Measurements from ENCODE around the gene TMEM17. TPM values are rescaled to one million over a fixed set of nuclear protein-coding genes. Genes with fewer than 3 reads are reported as not detected.

Gene TMEM17
- total RNA-seq, 1 donor from 2014 or later = 4.9 TPM

DNA sequence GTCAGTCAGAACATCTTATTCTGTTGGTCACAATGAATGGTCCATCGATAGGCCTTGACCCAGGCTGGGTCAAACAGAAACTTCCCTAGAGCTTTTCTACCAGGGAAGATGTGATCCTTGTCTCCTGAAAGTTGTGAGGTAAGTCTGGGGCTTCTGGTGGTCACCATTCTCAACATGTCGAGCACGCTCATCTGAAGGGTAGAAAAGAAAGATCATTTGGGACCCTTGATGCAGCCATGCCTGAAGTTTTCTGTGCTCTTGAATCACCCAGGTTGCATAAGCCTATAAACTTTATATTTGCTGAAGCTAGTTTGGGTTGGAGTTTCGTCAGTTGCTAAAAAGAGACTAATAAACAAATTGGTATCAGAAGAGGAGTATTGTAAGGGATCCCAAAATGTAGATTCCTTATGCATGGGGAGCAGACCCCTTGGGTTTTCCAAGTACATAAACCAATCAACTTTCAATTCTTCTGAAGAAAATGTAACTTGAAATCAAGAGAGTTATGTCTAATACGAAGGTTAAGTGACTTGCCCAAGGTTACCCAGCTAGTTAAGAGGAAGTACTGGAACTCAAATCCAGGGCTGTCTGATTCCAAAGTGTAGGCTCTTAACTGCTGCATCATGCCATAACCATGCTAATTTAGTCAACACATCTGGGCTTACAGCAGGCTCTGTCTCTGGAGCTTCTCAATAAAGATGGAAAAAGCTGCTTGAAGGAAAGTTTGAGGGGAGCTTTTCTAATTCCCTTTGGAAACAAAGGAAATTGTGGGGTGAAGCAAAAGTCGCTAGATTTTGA lies 23.2 kb downstream of the TMEM17 start:
- TF ChIP-seq, protein P1, sequence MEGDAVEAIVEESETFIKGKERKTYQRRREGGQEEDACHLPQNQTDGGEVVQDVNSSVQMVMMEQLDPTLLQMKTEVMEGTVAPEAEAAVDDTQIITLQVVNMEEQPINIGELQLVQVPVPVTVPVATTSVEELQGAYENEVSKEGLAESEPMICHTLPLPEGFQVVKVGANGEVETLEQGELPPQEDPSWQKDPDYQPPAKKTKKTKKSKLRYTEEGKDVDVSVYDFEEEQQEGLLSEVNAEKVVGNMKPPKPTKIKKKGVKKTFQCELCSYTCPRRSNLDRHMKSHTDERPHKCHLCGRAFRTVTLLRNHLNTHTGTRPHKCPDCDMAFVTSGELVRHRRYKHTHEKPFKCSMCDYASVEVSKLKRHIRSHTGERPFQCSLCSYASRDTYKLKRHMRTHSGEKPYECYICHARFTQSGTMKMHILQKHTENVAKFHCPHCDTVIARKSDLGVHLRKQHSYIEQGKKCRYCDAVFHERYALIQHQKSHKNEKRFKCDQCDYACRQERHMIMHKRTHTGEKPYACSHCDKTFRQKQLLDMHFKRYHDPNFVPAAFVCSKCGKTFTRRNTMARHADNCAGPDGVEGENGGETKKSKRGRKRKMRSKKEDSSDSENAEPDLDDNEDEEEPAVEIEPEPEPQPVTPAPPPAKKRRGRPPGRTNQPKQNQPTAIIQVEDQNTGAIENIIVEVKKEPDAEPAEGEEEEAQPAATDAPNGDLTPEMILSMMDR (IDR thresholded peaks at IDR 0.05; ENCODE audit: insufficient read depth, low read length, poor library complexity, severe bottlenecking) = no peak
- Histone ChIP-seq H3K4me3 (ENCODE audit: low read depth, low read length) (no peak overlapping the region), H3K27me3 (ENCODE audit: control insufficient read depth, insufficient read depth, low read length) (no peaks in the 10 kb centered on the region), H3K36me3 (ENCODE audit: control insufficient read depth, insufficient read depth, low read length) (no peaks in the 10 kb centered on the region)
- no peak for DNase-seq (ENCODE audit: low read depth)

DNA sequence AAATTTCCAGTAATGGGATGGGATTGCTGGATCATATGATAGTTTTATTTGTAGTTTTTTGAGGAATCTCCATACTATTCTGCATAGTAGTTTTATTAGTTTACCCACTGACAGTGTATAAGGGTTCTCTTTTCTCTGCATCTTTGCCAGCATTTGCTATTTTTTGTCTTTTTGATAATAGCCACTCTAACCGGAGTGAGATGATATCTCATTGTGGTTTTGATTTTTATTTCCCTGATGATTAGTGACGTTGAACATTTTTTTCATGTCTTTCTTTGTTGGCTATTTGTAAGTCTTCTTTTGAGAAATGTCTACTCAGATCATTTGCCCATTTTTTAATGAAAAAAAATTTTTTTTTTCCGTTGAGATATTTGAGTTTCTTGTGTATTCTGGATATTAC lies 26.1 kb downstream of the TMEM17 start:
- no peaks in the 10 kb centered on the region for H3K36me3 ChIP-seq (ENCODE audit: control insufficient read depth, insufficient read depth, low read length)
- TF ChIP-seq, protein P1 (IDR thresholded peaks at IDR 0.05; ENCODE audit: insufficient read depth, low read length, poor library complexity, severe bottlenecking) = no peak
- no peak for DNase-seq (ENCODE audit: low read depth)

DNA sequence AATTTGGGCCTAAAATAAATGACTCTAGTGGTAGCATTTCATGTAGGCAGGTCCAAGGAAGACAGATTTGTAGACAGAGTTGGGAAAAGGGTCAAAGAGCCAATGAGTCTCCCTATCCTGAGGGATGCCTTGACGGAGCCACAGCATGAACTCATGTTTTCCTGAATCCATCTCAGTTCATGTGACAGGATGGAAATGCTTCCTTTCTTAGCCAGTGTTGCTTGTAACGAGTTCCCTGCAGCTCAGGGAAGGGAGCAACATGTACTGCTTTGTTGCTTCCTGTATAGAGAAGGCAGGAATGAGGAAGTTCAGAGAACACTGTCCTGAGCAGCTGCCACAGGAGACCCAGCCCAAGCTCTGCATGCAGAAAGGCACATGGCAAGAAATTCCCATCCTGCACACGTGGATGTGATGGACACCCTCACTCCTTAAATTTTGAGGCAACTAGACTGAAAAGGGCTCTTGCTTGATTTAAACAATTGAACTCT lies 27.9 kb downstream of the TMEM17 start:
- TF ChIP-seq, protein P1 (IDR thresholded peaks at IDR 0.05; ENCODE audit: insufficient read depth, low read length, poor library complexity, severe bottlenecking) = no peak
- no peak for DNase-seq (ENCODE audit: low read depth)

More for the DNA sequence above, 26.1 kb downstream of the TMEM17 start:
- no peak overlapping the region for H3K4me3 ChIP-seq (ENCODE audit: low read depth, low read length)
- no peaks in the 10 kb centered on the region for H3K27me3 ChIP-seq (ENCODE audit: control insufficient read depth, insufficient read depth, low read length)

DNA sequence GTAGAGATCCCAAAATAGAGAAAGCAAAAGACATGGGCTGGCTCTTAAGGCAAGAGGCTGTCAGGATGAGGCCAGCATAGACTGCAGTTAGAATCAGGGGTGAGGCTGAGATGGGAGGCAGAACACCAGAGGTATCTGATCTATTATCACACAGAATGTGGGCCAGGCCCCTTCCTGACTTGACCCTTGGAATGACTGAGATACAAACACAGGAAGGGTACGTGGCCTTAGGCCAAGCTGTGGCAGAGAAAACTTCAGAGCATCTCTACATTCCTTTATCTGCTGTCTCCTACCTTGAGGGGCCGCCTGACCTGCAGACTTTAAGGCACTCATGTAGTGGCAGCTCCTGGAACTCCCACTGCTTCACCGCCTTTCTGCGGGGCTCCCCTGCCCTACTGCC lies 28.4 kb downstream of the TMEM17 start:
- Histone ChIP-seq H3K36me3 (ENCODE audit: control insufficient read depth, insufficient read depth, low read length) (no peaks in the 10 kb centered on the region), H3K27me3 (ENCODE audit: control insufficient read depth, insufficient read depth, low read length) (no peaks in the 10 kb centered on the region), H3K4me3 (ENCODE audit: low read depth, low read length) (no peak overlapping the region)
- TF ChIP-seq, protein P1 (IDR thresholded peaks at IDR 0.05; ENCODE audit: insufficient read depth, low read length, poor library complexity, severe bottlenecking) = no peak
- no peak for DNase-seq (ENCODE audit: low read depth)

More for the DNA sequence above, 27.9 kb downstream of the TMEM17 start:
- no peak overlapping the region for H3K4me3 ChIP-seq (ENCODE audit: low read depth, low read length)
- H3K36me3 ChIP-seq (ENCODE audit: control insufficient read depth, insufficient read depth, low read length) = no peaks in the 10 kb centered on the region
- H3K27me3 ChIP-seq (ENCODE audit: control insufficient read depth, insufficient read depth, low read length) = no peaks in the 10 kb centered on the region

DNA sequence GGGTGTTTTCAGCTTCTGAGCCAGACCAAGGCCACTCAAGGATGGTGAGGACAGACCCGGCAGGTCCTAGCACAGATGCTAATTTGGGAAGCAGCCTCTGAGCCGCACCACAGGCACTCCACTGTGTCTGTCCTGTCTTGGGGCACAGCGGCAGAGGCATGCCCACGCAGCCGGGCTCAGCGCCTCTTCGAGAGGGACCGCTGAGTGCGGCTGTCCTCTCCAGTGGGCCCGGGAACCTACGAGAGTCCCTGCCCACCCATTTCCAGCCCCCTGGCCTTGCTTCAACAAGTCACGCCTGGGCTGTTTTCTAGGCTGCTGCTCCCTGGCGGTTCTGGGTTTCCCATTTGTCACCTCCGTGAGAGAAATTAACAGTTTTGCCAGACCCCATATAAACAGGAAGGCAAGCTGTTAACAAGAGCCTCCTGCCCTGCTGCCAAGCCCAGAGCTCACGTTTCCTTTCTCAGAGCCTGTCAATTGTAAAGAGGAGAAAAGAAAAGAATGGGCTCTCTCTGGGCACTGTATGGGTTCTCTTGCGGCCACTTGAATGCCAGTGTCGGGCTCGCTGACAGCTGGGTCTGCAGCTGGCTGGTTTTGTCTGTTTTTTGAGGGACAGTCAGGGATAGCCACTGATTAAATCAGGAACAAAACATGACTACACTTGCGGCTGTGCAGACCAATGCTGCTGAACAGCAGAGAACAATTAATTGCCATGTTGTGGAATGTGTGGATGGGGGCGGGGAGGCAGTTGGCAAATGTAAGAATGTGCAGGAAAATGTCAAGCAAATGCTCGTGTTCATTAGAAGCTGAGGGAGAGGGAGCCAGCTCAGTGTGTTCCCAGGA lies 30.6 kb downstream of the TMEM17 start:
- no peaks in the 10 kb centered on the region for H3K27me3 ChIP-seq (ENCODE audit: control insufficient read depth, insufficient read depth, low read length)
- TF ChIP-seq, protein P1 (IDR thresholded peaks at IDR 0.05; ENCODE audit: insufficient read depth, low read length, poor library complexity, severe bottlenecking) = no peak
- no peak overlapping the region for H3K4me3 ChIP-seq (ENCODE audit: low read depth, low read length)
- no peaks in the 10 kb centered on the region for H3K36me3 ChIP-seq (ENCODE audit: control insufficient read depth, insufficient read depth, low read length)
- DNase-seq (ENCODE audit: low read depth) = no peak

Data from kidney epithelial cell (primary cell).